GM04504 (cell line): ENCODE data around the gene LY6G5C.

ENCODE experiments used
- DNase-seq: peaks from one replicate; pipeline ENCODE4 v3.0.0-alpha.2; 2012; ENCODE audit warnings: low read depth

The LY6G5C gene

DNA sequence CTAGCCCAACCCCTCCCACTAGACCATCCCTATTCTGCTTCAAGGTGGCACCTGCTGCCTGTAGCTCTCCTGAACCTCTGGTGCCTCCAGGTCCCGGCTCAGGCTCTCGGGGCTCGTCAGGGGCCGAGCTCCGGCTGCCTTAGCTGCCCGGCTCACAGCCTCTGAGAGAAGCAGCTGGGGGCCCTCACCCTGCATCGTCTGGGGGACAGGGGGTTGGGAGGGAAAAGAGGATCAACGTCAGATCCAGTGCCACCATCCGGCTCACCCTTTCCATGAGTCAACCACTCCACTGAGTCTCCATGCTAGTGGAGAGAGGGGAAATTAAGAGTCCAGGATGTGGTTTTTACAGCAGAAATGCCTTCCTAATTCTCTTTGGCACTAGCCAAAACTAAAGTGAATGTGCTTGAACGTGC lies 41.4 kb downstream of the LY6G5C start:
- no peak for DNase-seq

DNA sequence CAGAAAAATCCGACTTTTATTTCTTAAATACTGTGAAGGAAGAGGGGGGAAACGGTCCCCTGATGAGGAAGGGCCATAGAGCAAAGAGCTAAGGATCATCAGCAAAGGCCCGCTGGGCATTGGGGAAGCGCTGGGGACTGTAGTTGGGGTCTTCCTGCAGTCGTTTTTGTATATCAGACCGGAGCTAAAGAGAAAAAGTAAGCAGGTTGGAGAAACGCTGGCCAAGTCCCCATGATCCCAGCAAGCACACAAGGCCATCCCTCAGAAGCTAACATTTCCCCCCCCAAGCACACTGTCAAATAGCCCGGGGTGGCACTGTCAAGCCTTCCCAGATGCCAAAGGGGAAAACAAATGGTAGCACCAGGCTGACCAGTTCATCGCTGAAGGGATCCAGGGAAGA lies 41.8 kb downstream of the LY6G5C start:
- DNase-seq: no peak

DNA sequence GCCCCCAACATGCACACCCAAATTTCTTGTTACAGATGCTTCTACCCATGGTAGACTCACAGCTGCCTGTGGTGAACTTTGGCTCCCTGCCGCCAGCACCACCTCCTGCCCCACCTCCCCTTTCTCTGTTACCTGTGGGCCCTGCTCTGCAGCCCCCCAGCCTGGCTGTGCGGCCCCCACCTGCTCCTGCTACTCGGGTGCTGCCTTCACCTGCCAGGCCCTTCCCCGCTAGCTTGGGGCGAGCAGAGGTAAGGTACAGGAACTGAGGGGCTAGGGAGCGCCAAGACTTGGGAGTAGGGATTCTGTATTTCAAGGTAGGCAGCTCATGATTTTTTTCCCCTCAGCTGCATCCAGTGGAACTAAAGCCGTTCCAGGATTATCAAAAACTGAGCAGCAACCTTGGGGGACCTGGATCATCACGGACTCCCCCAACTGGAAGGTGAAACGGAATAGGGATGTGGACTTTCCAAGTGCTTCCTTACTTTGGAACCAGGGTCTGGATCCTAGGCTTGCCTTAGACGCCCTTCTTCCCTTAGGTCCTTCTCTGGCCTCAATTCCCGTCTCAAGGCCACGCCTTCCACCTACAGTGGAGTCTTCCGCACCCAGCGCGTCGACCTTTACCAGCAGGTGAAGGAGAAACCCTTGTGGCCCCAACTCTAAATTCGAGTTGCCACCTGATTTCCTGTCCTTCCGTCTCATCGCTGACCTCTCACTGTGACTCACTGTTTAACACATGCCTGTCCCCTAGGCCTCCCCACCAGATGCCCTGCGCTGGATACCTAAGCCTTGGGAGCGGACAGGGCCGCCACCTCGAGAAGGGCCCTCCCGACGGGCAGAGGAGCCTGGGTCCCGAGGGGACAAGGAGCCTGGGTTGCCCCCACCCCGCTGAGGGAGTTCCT lies 43.9 kb downstream of the LY6G5C start:
- DNase-seq: no peak

DNA sequence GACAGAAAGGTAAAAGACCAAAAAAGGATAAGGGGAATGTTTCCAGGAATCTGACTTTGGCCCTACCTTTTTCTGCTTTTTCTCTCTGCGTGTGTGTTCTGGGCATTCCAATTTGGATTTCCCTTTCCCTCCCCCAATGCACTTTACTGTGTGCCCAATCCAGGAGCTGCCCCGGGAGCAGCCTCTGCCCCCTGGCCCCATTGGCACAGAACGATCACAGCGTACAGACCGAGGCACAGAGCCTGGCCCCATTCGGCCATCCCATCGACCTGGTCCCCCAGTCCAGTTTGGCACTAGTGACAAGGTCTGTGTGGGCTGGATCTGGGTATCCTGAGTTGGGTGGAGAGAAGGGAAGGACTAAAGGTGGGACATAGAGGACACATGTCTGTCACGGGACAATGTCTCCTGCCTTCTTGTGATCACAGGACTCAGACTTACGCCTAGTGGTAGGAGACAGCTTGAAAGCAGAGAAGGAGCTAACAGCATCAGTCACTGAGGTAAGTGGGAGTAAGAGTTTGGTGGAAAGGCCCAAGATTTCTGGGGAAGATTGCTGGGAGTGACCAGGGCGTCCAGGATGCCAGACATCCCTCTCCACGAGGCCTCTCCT lies 45.8 kb downstream of the LY6G5C start:
- no peak for DNase-seq

DNA sequence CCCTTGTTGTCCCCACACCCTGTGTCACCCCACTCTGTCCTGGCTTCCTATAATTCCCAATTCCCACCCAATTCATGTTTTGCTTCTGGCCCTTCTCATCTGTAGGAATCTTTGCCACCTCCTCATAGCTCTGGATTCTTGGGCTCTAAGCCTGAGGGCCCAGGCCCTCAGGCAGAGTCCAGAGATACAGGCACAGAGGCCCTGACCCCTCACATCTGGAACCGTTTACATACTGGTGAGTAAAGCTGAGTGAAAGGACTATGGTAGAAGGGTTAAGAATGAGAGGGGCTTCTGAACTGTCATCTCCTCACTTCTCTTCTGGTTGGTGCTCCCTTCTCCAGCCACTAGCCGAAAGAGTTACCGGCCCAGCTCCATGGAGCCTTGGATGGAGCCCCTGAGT lies 46.7 kb downstream of the LY6G5C start:
- no peak for DNase-seq

DNA sequence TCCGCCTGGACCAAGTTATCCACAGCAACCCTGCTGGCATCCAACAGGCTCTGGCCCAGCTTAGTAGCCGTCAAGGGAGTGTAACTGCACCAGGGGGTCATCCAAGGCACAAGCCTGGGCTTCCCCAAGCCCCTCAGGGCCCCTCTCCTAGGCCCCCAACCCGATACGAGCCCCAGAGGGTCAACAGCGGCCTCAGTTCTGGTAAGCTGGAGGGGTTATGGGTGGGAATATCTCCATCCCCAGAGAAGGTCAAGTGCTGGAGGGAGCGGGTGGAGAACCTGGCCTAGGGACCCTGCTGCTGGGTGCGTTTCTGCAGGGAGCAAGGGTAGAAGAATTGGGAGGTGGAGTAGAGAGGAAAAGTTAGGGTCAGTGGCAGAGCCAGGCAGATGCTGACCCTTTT lies 47.4 kb downstream of the LY6G5C start:
- no peak for DNase-seq

DNA sequence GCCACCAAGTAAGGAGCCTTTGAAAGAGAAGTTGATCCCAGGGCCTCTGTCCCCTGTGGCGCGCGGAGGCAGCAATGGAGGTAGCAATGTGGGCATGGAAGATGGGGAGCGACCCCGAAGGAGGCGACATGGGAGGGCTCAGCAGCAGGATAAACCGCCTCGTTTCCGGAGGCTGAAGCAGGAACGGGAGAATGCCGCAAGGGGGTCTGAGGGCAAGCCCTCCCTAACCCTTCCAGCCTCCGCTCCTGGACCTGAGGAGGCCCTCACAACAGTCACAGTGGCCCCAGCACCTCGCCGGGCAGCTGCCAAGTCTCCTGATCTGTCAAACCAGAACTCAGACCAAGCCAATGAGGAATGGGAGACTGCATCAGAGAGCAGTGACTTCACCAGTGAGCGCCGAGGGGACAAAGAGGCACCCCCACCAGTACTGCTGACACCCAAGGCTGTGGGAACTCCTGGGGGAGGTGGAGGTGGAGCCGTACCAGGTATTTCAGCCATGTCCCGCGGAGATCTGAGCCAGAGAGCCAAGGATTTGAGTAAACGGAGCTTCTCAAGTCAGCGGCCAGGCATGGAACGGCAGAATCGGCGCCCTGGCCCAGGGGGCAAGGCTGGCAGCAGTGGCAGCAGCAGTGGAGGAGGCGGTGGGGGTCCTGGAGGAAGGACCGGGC lies 48.5 kb downstream of the LY6G5C start:
- no peak for DNase-seq

DNA sequence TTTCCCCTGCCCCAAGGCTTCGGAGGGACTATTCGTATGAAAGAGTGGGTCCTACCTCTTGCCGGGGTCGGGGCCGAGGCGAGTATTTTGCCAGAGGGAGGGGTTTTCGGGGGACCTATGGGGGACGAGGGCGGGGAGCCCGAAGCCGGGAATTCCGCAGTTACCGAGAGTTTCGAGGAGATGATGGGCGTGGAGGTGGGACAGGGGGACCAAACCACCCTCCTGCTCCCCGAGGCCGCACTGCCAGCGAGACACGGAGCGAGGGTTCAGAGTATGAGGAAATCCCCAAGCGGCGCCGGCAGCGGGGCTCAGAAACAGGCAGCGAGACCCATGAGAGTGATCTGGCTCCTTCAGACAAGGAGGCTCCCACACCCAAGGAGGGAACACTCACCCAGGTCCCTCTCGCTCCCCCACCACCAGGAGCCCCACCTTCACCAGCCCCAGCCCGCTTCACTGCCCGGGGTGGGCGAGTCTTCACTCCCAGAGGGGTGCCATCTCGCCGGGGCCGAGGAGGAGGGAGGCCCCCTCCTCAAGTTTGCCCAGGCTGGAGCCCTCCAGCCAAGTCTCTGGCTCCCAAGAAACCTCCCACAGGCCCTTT lies 49.1 kb downstream of the LY6G5C start:
- no peak for DNase-seq

DNA sequence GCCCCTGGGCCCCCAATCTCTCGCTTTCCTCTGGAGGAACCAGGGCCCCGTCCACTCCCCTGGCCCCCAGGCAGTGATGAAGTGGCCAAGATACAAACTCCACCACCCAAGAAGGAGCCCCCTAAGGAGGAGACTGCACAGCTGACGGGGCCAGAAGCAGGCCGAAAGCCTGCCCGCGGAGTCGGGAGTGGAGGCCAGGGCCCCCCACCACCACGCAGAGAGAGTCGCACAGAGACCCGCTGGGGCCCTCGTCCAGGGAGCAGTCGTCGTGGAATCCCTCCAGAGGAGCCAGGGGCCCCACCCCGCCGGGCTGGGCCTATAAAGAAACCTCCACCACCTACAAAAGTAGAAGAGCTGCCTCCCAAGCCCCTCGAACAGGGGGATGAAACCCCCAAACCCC lies 49.7 kb downstream of the LY6G5C start:
- DNase-seq: no peak

DNA sequence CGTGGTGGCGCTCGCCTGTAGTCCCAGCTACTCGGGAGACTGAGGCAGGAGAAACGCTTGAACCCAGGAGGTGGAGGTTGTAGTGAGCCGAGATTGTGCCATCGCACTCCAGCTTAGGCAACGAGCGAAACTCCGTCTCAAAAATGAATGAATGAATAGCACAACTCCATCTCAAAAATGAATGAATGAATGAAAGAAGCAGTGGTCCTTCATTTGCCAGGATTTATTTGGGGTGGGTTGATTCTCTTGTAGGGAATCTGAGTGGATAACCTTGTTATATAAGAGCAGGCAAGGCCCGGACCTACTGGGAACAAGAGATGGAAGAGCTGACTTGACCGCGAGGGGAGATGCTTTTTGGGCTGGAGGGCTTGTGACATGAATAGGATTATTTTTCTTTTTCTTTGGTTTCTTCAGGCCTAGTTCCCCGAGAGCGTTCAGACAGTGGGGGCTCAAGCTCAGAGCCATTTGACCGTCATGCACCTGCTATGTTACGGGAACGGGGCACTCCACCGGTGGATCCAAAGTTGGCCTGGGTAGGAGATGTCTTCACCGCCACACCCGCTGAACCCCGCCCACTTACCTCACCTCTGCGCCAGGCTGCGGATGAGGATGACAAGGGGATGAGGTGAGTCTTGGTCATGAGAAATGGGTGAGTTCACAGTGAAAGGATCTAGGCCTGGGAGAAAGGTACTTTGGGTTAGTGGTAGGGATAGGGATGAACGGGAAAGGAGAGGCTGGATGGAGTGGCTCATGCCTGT lies 50.5 kb downstream of the LY6G5C start:
- no peak for DNase-seq

DNA sequence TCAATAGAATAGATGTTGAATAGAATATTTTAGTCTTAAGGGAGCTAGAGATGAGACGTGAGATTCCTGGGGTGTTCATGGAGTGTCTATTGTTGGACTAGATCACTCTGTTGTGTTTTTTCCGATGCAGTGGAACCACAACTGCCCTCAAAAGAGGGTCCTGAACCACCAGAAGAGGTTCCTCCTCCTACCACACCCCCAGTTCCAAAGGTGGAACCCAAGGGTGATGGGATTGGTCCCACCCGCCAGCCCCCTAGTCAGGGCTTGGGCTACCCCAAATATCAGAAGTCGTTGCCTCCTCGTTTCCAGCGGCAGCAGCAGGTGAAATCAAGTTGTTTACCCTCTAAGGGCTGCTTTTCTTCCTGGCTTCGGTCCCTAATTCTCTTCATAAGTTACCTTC lies 51.9 kb downstream of the LY6G5C start:
- DNase-seq: no peak

DNA sequence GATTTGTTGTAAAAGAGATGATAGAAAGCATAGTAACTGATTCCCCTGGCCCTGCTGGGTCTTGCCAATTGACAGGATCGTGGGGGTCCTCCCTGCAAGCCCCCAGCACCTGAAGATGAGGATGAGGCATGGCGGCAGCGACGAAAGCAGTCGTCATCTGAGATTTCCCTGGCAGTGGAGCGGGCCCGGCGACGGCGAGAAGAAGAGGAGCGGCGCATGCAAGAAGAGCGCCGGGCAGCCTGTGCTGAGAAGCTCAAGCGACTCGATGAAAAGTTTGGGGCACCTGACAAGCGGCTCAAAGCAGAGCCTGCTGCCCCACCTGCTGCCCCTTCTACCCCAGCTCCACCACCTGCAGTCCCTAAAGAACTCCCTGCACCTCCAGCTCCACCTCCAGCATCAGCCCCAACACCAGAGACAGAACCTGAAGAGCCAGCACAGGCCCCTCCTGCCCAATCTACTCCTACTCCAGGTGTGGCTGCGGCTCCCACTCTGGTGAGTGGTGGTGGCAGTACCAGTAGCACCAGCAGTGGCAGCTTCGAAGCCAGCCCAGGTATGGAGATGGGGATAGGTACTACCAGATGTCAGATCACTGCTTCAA lies 53.1 kb downstream of the LY6G5C start:
- DNase-seq: no peak

DNA sequence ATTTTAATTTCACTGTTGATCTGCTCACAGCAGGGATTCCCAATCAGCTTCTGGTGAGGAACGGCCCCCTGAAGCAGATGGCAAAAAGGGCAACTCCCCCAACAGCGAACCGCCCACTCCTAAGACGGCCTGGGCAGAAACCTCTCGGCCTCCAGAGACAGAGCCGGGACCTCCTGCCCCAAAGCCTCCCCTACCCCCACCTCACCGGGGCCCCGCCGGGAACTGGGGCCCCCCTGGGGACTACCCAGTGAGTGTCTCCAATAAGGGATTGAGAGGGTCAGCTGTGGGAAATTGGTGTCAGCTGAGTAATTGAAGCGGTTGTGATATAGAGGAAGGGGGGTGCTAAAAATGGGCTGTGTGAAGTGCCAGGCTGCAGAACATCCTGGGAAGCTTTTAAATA lies 53.9 kb downstream of the LY6G5C start:
- no peak for DNase-seq
